ENCODE data around the gene CXorf66. TPM values are rescaled to one million over a fixed set of nuclear protein-coding genes. Genes with fewer than 3 reads are reported as not detected.
"Not testable (repeated sequence)": the region's sequence is repeated elsewhere in the genome, so short reads cannot be mapped to it uniquely, and the experiment has no call there.

The CXorf66 gene
- total and polyA plus RNA-seq, 7 donors: not detected

DNA sequence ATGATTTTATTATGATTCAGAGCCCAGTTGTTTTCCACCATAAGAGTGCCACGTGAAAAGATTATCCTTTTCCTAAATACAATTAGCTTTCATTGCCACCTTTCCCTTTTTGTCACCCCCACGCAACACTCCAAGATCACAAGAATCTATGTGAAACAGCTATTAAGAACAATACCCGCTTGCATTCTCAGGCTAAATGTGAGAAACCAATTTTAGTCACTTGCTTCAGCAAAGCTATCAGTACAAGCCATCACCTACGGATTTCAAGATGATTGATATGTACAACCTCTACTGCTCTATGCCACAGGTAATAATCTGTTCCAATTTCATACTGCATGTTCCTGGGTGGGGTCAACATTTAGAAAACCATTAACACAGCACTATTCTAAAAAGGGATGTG lies 34.9 kb downstream of the CXorf66 start:
- ATAC-seq (no peak), DNase-seq (no peak)
- intact Hi-C loops (cut with DNase I): no loop called here
- WGBS, 3 donors: 61 to 88% (median 88%) methylated on average over 4 of the region's 4 CpGs
- H3K4me3 ChIP-seq: no peak overlapping the region
- H3K27me3 ChIP-seq (ENCODE audit: insufficient read depth in 3 of 3, low read length in 2 of 3): no peaks in the 10 kb centered on the region
- no peak overlapping the region for H3K27ac ChIP-seq
- H3K9me3 ChIP-seq: no peaks in the 10 kb centered on the region
- no peak for TF ChIP-seq CTCF (IDR thresholded peaks at IDR 0.05)
- H3K4me1 ChIP-seq: no peaks in the 10 kb centered on the region
- H3K36me3 ChIP-seq (ENCODE audit: insufficient read depth in 1 of 2, low read depth in 1 of 2): no peaks in the 10 kb centered on the region

DNA sequence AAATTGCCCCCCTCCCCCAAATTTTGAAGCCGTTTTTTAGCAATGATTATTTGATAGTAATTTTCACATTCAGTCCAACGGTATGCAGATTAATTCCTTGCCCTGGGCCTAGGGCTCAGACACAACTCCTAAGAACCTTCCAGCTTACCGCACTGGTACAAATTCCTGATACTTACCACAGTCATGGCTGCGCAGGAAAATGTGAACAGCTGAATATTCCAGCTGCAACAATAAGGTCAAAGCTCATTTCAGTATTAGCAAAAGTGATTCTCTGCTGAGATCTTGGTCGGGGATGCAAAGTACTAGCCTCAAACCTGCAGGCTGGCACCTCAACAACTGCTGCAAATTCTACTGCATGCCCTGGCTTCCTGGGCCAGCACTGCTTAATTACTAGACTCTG lies 35.4 kb downstream of the CXorf66 start:
- Histone ChIP-seq H3K4me3 (no peak overlapping the region), H3K9me3 (no peaks in the 10 kb centered on the region), H3K36me3 (ENCODE audit: insufficient read depth in 1 of 2, low read depth in 1 of 2) (no peaks in the 10 kb centered on the region), H3K4me1 (no peaks in the 10 kb centered on the region), H3K27ac (no peak overlapping the region), H3K27me3 (ENCODE audit: insufficient read depth in 3 of 3, low read length in 2 of 3) (no peaks in the 10 kb centered on the region)
- ATAC-seq: no peak
- no peak for TF ChIP-seq CTCF (IDR thresholded peaks at IDR 0.05)
- intact Hi-C loops (cut with DNase I): no loop called here
- DNase-seq: no peak
- 53 to 71% (median 58%) methylated on average over 5 of the region's 5 CpGs for WGBS, 3 donors

GRCh38 chrX:139924696-139925095 lies 40.6 kb downstream of the CXorf66 start:
- DNase-seq: no peak
- WGBS, 3 donors: 51 to 63% (median 58%) methylated on average over 6 of the region's 6 CpGs
- H3K27ac ChIP-seq: no peak overlapping the region
- no peak overlapping the region for H3K4me3 ChIP-seq
- H3K9me3 ChIP-seq: no peaks in the 10 kb centered on the region
- no peaks in the 10 kb centered on the region for H3K4me1 ChIP-seq
- intact Hi-C loops (cut with DNase I): no loop called here
- no peak for ATAC-seq
- H3K27me3 ChIP-seq (ENCODE audit: insufficient read depth in 3 of 3, low read length in 2 of 3): no peaks in the 10 kb centered on the region
- no peak for TF ChIP-seq CTCF (IDR thresholded peaks at IDR 0.05)
- no peaks in the 10 kb centered on the region for H3K36me3 ChIP-seq (ENCODE audit: insufficient read depth in 1 of 2, low read depth in 1 of 2)

- Histone ChIP-seq H3K4me1 (no peaks in the 10 kb centered on the region), H3K27me3 (ENCODE audit: insufficient read depth in 3 of 3, low read length in 2 of 3) (no peaks in the 10 kb centered on the region), H3K4me3 (no peak overlapping the region), H3K9me3 (no peaks in the 10 kb centered on the region), H3K27ac (no peak overlapping the region), H3K36me3 (ENCODE audit: insufficient read depth in 1 of 2, low read depth in 1 of 2) (no peaks in the 10 kb centered on the region)
- DNase-seq: no peak
- 44 to 51% (median 44%) methylated on average over 5 of the region's 5 CpGs for WGBS, 3 donors
- ATAC-seq: no peak
- TF ChIP-seq CTCF (IDR thresholded peaks at IDR 0.05): no peak
- intact Hi-C loops (cut with DNase I): no loop called here
Observed at GRCh38 chrX:139924069-139924695, 41.1 kb downstream of the CXorf66 start.

GRCh38 chrX:139921142-139921541 lies 44.2 kb downstream of the CXorf66 start:
- H3K4me1 ChIP-seq; H3K9me3 ChIP-seq; DNase-seq; H3K36me3 ChIP-seq (ENCODE audit: insufficient read depth in 1 of 2, low read depth in 1 of 2); intact Hi-C loops (cut with DNase I); H3K4me3 ChIP-seq; ATAC-seq; H3K27ac ChIP-seq; H3K27me3 ChIP-seq (ENCODE audit: insufficient read depth in 3 of 3, low read length in 2 of 3): not testable (repeated sequence)
- WGBS, 3 donors: 78 to 96% (median 91%) methylated on average over 6 of the region's 6 CpGs

Data from psoas muscle (tissue), 8 donors.